H1 (cell line): Measurements from ENCODE around the gene RNF187. TPM values are rescaled to one million over a fixed set of nuclear protein-coding genes. Genes with fewer than 3 reads are reported as not detected.

ENCODE experiments used
- EGR1 ChIP-seq: IDR thresholded peaks from 2 replicates; pipeline ENCODE4 v1.6.1; 2011; ENCODE audit warnings: low read depth, low read length, borderline replicate concordance
- PHF8 ChIP-seq: fragments of 200-600 bp; sonication (generic); conservative IDR thresholded peaks from 2 replicates; pipeline ENCODE4 v1.7.1; 2012; ENCODE audit warnings: low read depth, mild to moderate bottlenecking, inconsistent platforms, low read length, moderate library complexity
- polyA plus RNA-seq, 7 experiments: library from polyadenylated mRNA; depleted of rRNA in 3 of 7; stranded (reverse) in 5 of 7; unstranded in 2 of 7; fragments of >200 nt in 5 of 7; fragments of 200-250 nt in 2 of 7; gene quantifications; 1 replicate in 5 of 7; 2 replicates in 1 of 7; 4 replicates in 1 of 7; pipeline versions ENCODE4 v1.2.1 to v1.2.3, GENCODE V29; 2011 to 2013; ENCODE audit warnings: missing spikeins in 2 of 7, mixed read lengths in 2 of 7
- total RNA-seq: library from RNA; stranded (reverse); fragmentation: NEBNext Ultra II Directional; extraction: Animal tissue kit (Norgen Biotek cat#: 25700); gene quantifications from 2 replicates; pipeline ENCODE4 v1.2.1, GENCODE V29; 2021

The RNF187 gene
- total and polyA plus RNA-seq, 2 of the 8 experiments (the other 6 are each of a cell fraction or from before 2014, with no cell fraction given), result 47.0 to 113 TPM

DNA sequence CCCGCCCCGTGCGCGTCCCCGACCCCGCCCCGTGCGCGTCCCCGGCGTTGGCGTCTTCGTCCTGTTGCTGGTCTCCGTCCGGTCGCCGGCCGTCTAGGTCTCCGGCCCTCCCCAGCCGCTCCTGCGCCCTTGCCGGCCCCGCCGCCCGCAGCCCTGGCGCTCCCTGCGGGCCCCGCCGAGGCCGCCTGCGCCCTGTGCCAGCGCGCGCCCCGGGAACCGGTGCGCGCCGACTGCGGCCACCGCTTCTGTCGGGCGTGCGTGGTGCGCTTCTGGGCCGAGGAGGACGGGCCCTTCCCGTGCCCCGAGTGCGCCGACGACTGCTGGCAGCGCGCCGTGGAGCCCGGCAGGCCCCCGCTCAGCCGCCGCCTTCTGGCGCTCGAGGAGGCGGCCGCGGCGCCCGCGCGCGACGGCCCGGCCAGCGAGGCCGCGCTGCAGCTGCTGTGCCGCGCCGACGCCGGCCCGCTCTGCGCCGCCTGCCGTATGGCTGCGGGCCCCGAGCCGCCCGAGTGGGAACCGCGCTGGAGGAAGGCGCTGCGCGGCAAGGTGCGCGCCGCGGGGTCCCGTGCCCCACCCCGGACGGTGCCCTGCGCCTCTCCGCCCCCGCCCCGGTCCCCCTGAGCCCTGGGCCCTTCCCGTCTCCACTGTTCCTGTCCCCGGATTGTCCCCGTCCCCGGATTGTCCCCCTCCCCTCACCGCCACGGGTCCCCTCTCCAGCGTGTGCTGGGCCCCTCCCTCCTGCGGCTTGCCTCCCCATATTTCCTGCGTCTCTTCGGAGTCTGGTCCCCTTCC, at the start of gene RNF187 (continued):
- TF ChIP-seq PHF8, result no peak
- no peak for TF ChIP-seq EGR1
